Measurements from ENCODE around the gene CRIP2.

DNA sequence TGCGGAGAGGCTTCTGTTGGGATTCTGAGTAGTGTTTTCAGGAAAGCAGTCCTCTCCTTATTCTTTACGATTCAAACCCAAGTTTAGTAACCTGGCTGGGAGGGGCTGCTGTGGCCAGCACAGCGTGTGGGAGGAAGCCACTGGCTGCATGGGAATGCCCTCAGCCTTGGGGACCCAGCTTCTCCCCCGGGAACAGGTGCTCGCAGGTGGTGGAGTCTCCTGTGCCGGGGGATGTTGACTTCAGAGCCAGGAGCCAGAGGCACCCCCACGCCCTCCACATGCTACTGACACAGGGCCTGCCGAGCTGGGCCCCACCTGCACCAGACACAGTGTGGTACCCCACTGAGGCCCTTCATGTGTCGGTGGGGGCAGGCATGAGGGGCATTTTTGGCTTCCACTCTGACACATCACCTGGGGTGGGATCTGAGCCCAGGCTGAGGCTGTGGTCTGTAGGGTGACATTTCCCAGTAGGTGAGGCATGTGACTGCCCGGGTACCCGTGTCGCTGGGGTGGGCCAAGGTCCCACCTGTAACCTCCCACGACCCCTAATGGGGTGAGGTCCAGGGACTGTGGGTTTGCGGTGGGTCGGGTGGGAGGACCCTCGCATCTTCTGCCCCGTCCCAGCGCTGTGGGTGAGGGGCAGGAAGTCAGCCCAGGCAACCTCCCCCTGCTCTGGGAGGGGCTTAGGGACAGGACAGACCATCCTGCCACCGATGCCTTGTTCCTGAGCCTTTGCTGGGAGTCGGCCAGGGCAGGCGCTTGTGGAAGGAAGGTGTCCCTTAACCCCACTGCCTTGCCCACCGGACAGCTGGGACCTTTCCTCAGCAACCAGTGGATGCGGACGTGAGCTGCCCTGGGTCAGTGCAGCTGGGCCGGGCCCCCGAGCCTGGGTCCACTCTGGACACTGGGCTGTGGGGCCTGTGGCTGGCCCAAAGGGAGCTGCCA is 28.4 kb upstream of the CRIP2 start:
- no peak for TF ChIP-seq RELA (IDR thresholded peaks at IDR 0.05; ENCODE audit: borderline replicate concordance, partially characterized antibody)
- no peak for TF ChIP-seq RCOR1 (conservative IDR thresholded peaks at IDR 0.05; ENCODE audit: low read depth, low read length)
- TF ChIP-seq CBX3 (IDR thresholded peaks at IDR 0.05; ENCODE audit: borderline replicate concordance, low read depth) = no peak
- no peak for TF ChIP-seq EZH2 (IDR thresholded peaks at IDR 0.05; ENCODE audit: borderline replicate concordance, control insufficient read depth, low read depth, low read length)
- TF ChIP-seq TCF12 (IDR thresholded peaks at IDR 0.05; ENCODE audit: low read depth, low read length) = no peak
- TF ChIP-seq, protein P1, sequence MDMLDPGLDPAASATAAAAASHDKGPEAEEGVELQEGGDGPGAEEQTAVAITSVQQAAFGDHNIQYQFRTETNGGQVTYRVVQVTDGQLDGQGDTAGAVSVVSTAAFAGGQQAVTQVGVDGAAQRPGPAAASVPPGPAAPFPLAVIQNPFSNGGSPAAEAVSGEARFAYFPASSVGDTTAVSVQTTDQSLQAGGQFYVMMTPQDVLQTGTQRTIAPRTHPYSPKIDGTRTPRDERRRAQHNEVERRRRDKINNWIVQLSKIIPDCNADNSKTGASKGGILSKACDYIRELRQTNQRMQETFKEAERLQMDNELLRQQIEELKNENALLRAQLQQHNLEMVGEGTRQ (IDR thresholded peaks at IDR 0.05; ENCODE audit: borderline replicate concordance, low read depth, low read length) = no peak
- TF ChIP-seq, protein P2, sequence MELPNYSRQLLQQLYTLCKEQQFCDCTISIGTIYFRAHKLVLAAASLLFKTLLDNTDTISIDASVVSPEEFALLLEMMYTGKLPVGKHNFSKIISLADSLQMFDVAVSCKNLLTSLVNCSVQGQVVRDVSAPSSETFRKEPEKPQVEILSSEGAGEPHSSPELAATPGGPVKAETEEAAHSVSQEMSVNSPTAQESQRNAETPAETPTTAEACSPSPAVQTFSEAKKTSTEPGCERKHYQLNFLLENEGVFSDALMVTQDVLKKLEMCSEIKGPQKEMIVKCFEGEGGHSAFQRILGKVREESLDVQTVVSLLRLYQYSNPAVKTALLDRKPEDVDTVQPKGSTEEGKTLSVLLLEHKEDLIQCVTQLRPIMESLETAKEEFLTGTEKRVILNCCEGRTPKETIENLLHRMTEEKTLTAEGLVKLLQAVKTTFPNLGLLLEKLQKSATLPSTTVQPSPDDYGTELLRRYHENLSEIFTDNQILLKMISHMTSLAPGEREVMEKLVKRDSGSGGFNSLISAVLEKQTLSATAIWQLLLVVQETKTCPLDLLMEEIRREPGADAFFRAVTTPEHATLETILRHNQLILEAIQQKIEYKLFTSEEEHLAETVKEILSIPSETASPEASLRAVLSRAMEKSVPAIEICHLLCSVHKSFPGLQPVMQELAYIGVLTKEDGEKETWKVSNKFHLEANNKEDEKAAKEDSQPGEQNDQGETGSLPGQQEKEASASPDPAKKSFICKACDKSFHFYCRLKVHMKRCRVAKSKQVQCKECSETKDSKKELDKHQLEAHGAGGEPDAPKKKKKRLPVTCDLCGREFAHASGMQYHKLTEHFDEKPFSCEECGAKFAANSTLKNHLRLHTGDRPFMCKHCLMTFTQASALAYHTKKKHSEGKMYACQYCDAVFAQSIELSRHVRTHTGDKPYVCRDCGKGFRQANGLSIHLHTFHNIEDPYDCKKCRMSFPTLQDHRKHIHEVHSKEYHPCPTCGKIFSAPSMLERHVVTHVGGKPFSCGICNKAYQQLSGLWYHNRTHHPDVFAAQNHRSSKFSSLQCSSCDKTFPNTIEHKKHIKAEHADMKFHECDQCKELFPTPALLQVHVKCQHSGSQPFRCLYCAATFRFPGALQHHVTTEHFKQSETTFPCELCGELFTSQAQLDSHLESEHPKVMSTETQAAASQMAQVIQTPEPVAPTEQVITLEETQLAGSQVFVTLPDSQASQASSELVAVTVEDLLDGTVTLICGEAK (IDR thresholded peaks at IDR 0.05; ENCODE audit: borderline replicate concordance) = no peak
- TF ChIP-seq, protein P3, sequence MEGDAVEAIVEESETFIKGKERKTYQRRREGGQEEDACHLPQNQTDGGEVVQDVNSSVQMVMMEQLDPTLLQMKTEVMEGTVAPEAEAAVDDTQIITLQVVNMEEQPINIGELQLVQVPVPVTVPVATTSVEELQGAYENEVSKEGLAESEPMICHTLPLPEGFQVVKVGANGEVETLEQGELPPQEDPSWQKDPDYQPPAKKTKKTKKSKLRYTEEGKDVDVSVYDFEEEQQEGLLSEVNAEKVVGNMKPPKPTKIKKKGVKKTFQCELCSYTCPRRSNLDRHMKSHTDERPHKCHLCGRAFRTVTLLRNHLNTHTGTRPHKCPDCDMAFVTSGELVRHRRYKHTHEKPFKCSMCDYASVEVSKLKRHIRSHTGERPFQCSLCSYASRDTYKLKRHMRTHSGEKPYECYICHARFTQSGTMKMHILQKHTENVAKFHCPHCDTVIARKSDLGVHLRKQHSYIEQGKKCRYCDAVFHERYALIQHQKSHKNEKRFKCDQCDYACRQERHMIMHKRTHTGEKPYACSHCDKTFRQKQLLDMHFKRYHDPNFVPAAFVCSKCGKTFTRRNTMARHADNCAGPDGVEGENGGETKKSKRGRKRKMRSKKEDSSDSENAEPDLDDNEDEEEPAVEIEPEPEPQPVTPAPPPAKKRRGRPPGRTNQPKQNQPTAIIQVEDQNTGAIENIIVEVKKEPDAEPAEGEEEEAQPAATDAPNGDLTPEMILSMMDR (IDR thresholded peaks at IDR 0.05 in 2 of 3, conservative IDR thresholded peaks at IDR 0.05 in 1 of 3; ENCODE audit: control insufficient read depth in 2 of 3, extremely low read depth in 1 of 3, insufficient read depth in 1 of 3, low read depth in 3 of 3, low read length in 3 of 3) = no peak
- TF ChIP-seq HDAC6 (IDR thresholded peaks at IDR 0.05; ENCODE audit: unreplicated experiment) = no peak
- TF ChIP-seq EP300 (IDR thresholded peaks at IDR 0.05; ENCODE audit: borderline replicate concordance in 1 of 2, control insufficient read depth in 1 of 2, low read depth in 2 of 2, low read length in 2 of 2) = no peak
- no peak for TF ChIP-seq EGR1 (IDR thresholded peaks at IDR 0.05; ENCODE audit: borderline replicate concordance in 1 of 2, low read depth in 2 of 2, low read length in 2 of 2)
- no peak for TF ChIP-seq SUZ12 (IDR thresholded peaks at IDR 0.05; ENCODE audit: unreplicated experiment)
- TF ChIP-seq, protein P4, sequence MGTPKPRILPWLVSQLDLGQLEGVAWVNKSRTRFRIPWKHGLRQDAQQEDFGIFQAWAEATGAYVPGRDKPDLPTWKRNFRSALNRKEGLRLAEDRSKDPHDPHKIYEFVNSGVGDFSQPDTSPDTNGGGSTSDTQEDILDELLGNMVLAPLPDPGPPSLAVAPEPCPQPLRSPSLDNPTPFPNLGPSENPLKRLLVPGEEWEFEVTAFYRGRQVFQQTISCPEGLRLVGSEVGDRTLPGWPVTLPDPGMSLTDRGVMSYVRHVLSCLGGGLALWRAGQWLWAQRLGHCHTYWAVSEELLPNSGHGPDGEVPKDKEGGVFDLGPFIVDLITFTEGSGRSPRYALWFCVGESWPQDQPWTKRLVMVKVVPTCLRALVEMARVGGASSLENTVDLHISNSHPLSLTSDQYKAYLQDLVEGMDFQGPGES (IDR thresholded peaks at IDR 0.05) = no peak
